HepG2 (cell line): ENCODE data around the gene ICE2. TPM values are rescaled to one million over a fixed set of nuclear protein-coding genes. Genes with fewer than 3 reads are reported as not detected.

Source experiments
- ARHGAP35 ChIP-seq: sonication (generic); formaldehyde crosslinking; IDR thresholded peaks from 2 replicates; pipeline ENCODE4 v1.9.0; 2022; ENCODE audit warnings: mild to moderate bottlenecking, inconsistent platforms, moderate library complexity, missing genetic modification reagents, borderline replicate concordance
- ATF2 ChIP-seq: sonication (generic); formaldehyde crosslinking; IDR thresholded peaks from 2 replicates; pipeline ENCODE4 v1.4.0; 2020; ENCODE audit warnings: missing genetic modification reagents
- ATF4 ChIP-seq, 2 experiments: fragments of 450-650 bp in 1 of 2; sonication (generic) in 1 of 2; formaldehyde crosslinking; IDR thresholded peaks; 2 replicates each; pipeline versions ENCODE4 v1.5.0 to v1.8.0; 2020 to 2022; ENCODE audit warnings: mild to moderate bottlenecking in 1 of 2, missing genetic modification reagents in 1 of 2
- ATF7-NPFF ChIP-seq: sonication (generic); formaldehyde crosslinking; IDR thresholded peaks from 2 replicates; pipeline ENCODE4 v1.8.1; 2023; ENCODE audit warnings: mild to moderate bottlenecking, low read depth, missing genetic modification reagents, moderate library complexity
- DMTF1 ChIP-seq: sonication (generic); formaldehyde crosslinking; IDR thresholded peaks from 2 replicates; pipeline ENCODE4 v1.4.0; 2020; ENCODE audit warnings: mild to moderate bottlenecking, missing genetic modification reagents
- FOXA1 ChIP-seq, 2 experiments: fragments of 450-650 bp in 1 of 2; sonication (generic) in 1 of 2; formaldehyde crosslinking in 1 of 2; IDR thresholded peaks; 2 replicates each; pipeline versions ENCODE4 v1.4.0 to v1.6.1; 2016 to 2020; ENCODE audit warnings: missing genetic modification reagents in 1 of 2
- HNRNPH1 ChIP-seq: fragments of 200-400 bp; formaldehyde crosslinking; optimal IDR thresholded peaks from 2 replicates; pipeline ENCODE3; 2017; ENCODE audit warnings: mild to moderate bottlenecking, low read depth, low read length
- HOXA5 ChIP-seq: sonication (generic); formaldehyde crosslinking; IDR thresholded peaks from 2 replicates; pipeline ENCODE4 v1.4.0; 2020; ENCODE audit warnings: missing genetic modification reagents
- IRX3 ChIP-seq: sonication (generic); formaldehyde crosslinking; IDR thresholded peaks from 2 replicates; pipeline ENCODE4 v1.8.1; 2023; ENCODE audit warnings: mild to moderate bottlenecking, low read depth, missing genetic modification reagents, borderline replicate concordance
- ISL2 ChIP-seq: sonication (generic); formaldehyde crosslinking; IDR thresholded peaks from 2 replicates; pipeline ENCODE4 v1.5.0; 2020; ENCODE audit warnings: missing genetic modification reagents
- KMT2B ChIP-seq: IDR thresholded peaks from 2 replicates; pipeline ENCODE4 v1.6.1; 2016; ENCODE audit warnings: missing genetic modification reagents, missing compliant biosample characterization
- PAWR ChIP-seq: sonication (generic); formaldehyde crosslinking; IDR thresholded peaks from 2 replicates; pipeline ENCODE4 v1.4.0; 2020; ENCODE audit warnings: missing genetic modification reagents, mild to moderate bottlenecking, borderline replicate concordance
- PRMT3 ChIP-seq: sonication (generic); formaldehyde crosslinking; IDR thresholded peaks from 2 replicates; pipeline ENCODE4 v1.8.1; 2022; ENCODE audit warnings: low read depth, mild to moderate bottlenecking, moderate library complexity, missing genetic modification reagents, borderline replicate concordance
- RBM22 ChIP-seq: fragments of 200-400 bp; formaldehyde crosslinking; optimal IDR thresholded peaks from 2 replicates; pipeline ENCODE3; 2017; ENCODE audit warnings: mild to moderate bottlenecking, low read length, moderate library complexity
- RCOR2 ChIP-seq: IDR thresholded peaks from 2 replicates; pipeline ENCODE4 v1.6.1; 2016; ENCODE audit warnings: missing biosample characterization, missing genetic modification reagents
- SMAD3 ChIP-seq: sonication (generic); formaldehyde crosslinking; IDR thresholded peaks from 2 replicates; pipeline ENCODE4 v1.4.0; 2020; ENCODE audit warnings: missing genetic modification reagents
- SNAPC2 ChIP-seq: sonication (generic); formaldehyde crosslinking; IDR thresholded peaks from 2 replicates; pipeline ENCODE4 v1.8.1; 2022; ENCODE audit warnings: mild to moderate bottlenecking, missing genetic modification reagents
- SUZ12 ChIP-seq: fragments of 150-350 bp; IDR thresholded peaks from 2 replicates; pipeline ENCODE4 v1.6.1; 2014; ENCODE audit warnings: low read depth, low read length
- TOPORS ChIP-seq: sonication (generic); formaldehyde crosslinking; IDR thresholded peaks from 2 replicates; pipeline ENCODE4 v1.8.0; 2023; ENCODE audit warnings: mild to moderate bottlenecking, missing genetic modification reagents
- TRAFD1 ChIP-seq: sonication (generic); formaldehyde crosslinking; IDR thresholded peaks from 2 replicates; pipeline ENCODE4 v1.5.1; 2020; ENCODE audit warnings: missing genetic modification reagents, mild to moderate bottlenecking, borderline replicate concordance
- ZNF24 ChIP-seq: fragments of 450-650 bp; IDR thresholded peaks from 2 replicates; pipeline ENCODE4 v1.6.1; 2017; ENCODE audit warnings: antibody characterized with exemption, mild to moderate bottlenecking
- ZNF337 ChIP-seq: sonication (generic); formaldehyde crosslinking; IDR thresholded peaks from 2 replicates; pipeline ENCODE4 v1.5.1; 2020; ENCODE audit warnings: missing genetic modification reagents, low read depth, mild to moderate bottlenecking, borderline replicate concordance
- ZNF468 ChIP-seq: sonication (generic); formaldehyde crosslinking; IDR thresholded peaks from 2 replicates; pipeline ENCODE4 v1.8.0; 2022; ENCODE audit warnings: mild to moderate bottlenecking, moderate library complexity, missing genetic modification reagents
- polyA plus RNA-seq, 8 experiments: library from polyadenylated mRNA; depleted of rRNA in 3 of 8; stranded (reverse) in 7 of 8; unstranded in 1 of 8; fragments of >200 nt; fragmentation: Illumina TruSeq in 4 of 8; extraction: Trizol in 4 of 8; gene quantifications; 2 replicates each; pipeline versions ENCODE4 v1.2.1 to v1.2.3, GENCODE V29; 2011 to 2016; ENCODE audit warnings: low read depth in 4 of 8, missing spikeins in 1 of 8, mixed read lengths in 1 of 8; ENCODE audit not compliant: insufficient read depth in 1 of 8
- total RNA-seq, 5 experiments: library from RNA; depleted of rRNA; stranded (reverse); fragments of >200 nt; fragmentation: Illumina TruSeq; extraction: Trizol; gene quantifications; 2 replicates each; pipeline ENCODE4 v1.2.3, GENCODE V29; 2016; ENCODE audit warnings: low read depth in 1 of 5

Gene ICE2
- total and polyA plus RNA-seq, 2 of the 13 experiments (the other 11 are each of a cell fraction or from before 2014, with no cell fraction given): 24.8 to 26.4 TPM

GRCh38 chr15:60392986-60393790 lies 85.8 kb downstream of the ICE2 start (continued):
- TF ChIP-seq ARHGAP35 (CRISPR knock-in tag): peak; percentile 46; the same call in 1 of the 2 replicates
- no peak for TF ChIP-seq SUZ12
- TF ChIP-seq SNAPC2 (CRISPR knock-in tag): no peak
- peak; percentile 82 for TF ChIP-seq SMAD3 (CRISPR knock-in tag)
- no peak; the same call in 1 of the 2 replicates for TF ChIP-seq ZNF337
- peak; percentile 55; the same call in 1 of the 2 replicates for TF ChIP-seq FOXA1 (IDR thresholded peaks at IDR 0.05)
- TF ChIP-seq FOXA1 (CRISPR knock-in tag; IDR thresholded peaks at IDR 0.05): peak; percentile 89
- no peak for TF ChIP-seq ZNF468 (CRISPR knock-in tag)
- TF ChIP-seq RBM22: peak; percentile 39
- TF ChIP-seq HOXA5 (CRISPR knock-in tag): 0 out of 2 replicates have a peak, but pooled peaks have one; percentile 58
- TF ChIP-seq TOPORS: no peak
- TF ChIP-seq IRX3: no peak
- TF ChIP-seq RCOR2 (CRISPR knock-in tag): peak; percentile 83; the same call in 1 of the 2 replicates
- TF ChIP-seq ZNF24: no peak
- peak; percentile 70 for TF ChIP-seq KMT2B
- no peak for TF ChIP-seq TRAFD1
- no peak for TF ChIP-seq HNRNPH1
- no peak for TF ChIP-seq PAWR
- peak; percentile 97 for TF ChIP-seq ATF2 (CRISPR knock-in tag)
- TF ChIP-seq ATF7-NPFF (CRISPR knock-in tag): peak; percentile 16; the same call in 1 of the 2 replicates
- TF ChIP-seq DMTF1 (CRISPR knock-in tag): no peak
- TF ChIP-seq ATF4 (CRISPR knock-in tag; IDR thresholded peaks at IDR 0.05): peak in 1 of 2 experiments; percentile 91; a peak in 2 of 4 replicates
- TF ChIP-seq ISL2 (CRISPR knock-in tag): peak; percentile 90
- no peak for TF ChIP-seq PRMT3 (CRISPR knock-in tag)
